H1 (cell line): ENCODE data around the gene FAF2. TPM values are rescaled to one million over a fixed set of nuclear protein-coding genes. Genes with fewer than 3 reads are reported as not detected.
A peak's percentile ranks its signal among the peaks of the same experiment; 100 is the strongest.

ENCODE experiments used
- CTCF ChIA-PET: fragments of 300-600 bp; sonication (Branson Sonifier 250); formaldehyde crosslinking; loops from one replicate; lab custom pipeline; 2021; ENCODE audit not compliant: partially characterized antibody; lab: Charles Lee
- POLR2A ChIA-PET: fragments of 300-600 bp; sonication (Branson Sonifier 250); formaldehyde crosslinking; loops from one replicate; lab custom pipeline; 2021; ENCODE audit warnings: inconsistent platforms; ENCODE audit not compliant: partially characterized antibody; lab: Charles Lee
- DNase-seq, 2 experiments: peaks; one replicate each; pipeline versions ENCODE4 v3.0.0 to v3.0.0-alpha.2; 2010 to 2022; ENCODE audit warnings: low spot score in 2 of 2, low read depth in 1 of 2, mixed read lengths in 1 of 2
- FAIRE-seq: peaks from 2 replicates; lab custom pipeline; 2011; peaks lifted over from hg19 to GRCh38; lab: Jason Lieb, UNC
- H2AFZ ChIP-seq: 2 replicates; pipeline ENCODE4 v1.8.1; 2012; ENCODE audit warnings: low read length, inconsistent platforms
- H2AK5ac ChIP-seq: 2 replicates; pipeline ENCODE4 v1.6.1; 2013; ENCODE audit warnings: low read depth, low read length
- H2BK120ac ChIP-seq: replicated peaks from 2 replicates; pipeline ENCODE3; 2013; ENCODE audit warnings: low read depth, low read length, inconsistent platforms
- H2BK12ac ChIP-seq: 2 replicates; pipeline ENCODE4 v1.6.1; 2013; ENCODE audit warnings: low read depth, low read length
- H2BK15ac ChIP-seq: 2 replicates; pipeline ENCODE4 v1.6.1; 2013; ENCODE audit warnings: low read length
- H2BK20ac ChIP-seq: 2 replicates; pipeline ENCODE4 v1.6.1; 2013; ENCODE audit warnings: low read length
- H2BK5ac ChIP-seq: 2 replicates; pipeline ENCODE4 v1.6.1; 2013; ENCODE audit warnings: low read depth, low read length
- H3K14ac ChIP-seq: 2 replicates; pipeline ENCODE4 v1.6.1; 2013; ENCODE audit warnings: inconsistent platforms; ENCODE audit not compliant: insufficient read length
- H3K18ac ChIP-seq: 2 replicates; pipeline ENCODE4 v1.6.1; 2013; ENCODE audit warnings: low read length; ENCODE audit errors: extremely low read depth
- H3K23ac ChIP-seq: 2 replicates; pipeline ENCODE4 v1.6.1; 2013; ENCODE audit warnings: inconsistent platforms; ENCODE audit not compliant: insufficient read length
- H3K23me2 ChIP-seq: 2 replicates; pipeline ENCODE4 v1.6.1; 2013; ENCODE audit warnings: low read depth, low read length
- H3K27ac ChIP-seq: 2 replicates; pipeline ENCODE4 v1.6.1; 2011; ENCODE audit warnings: low read depth, low read length, inconsistent platforms
- H3K27me3 ChIP-seq, 4 experiments: replicated peaks in 1 of 4; 1 replicate in 1 of 4; 2 replicates in 3 of 4; pipeline versions ENCODE4 v1.6.1 to v1.8.1; 2011 to 2013; ENCODE audit warnings: low read length in 3 of 4, mild to moderate bottlenecking in 3 of 4, inconsistent platforms in 2 of 4, mixed read lengths in 2 of 4, moderate library complexity in 1 of 4; ENCODE audit not compliant: control insufficient read depth in 3 of 4, insufficient read depth in 3 of 4; ENCODE audit errors: extremely low read depth in 1 of 4
- H3K36me3 ChIP-seq, 4 experiments: 2 replicates each; pipeline versions ENCODE4 v1.6.1 to v1.8.1; 2011 to 2013; ENCODE audit warnings: mild to moderate bottlenecking in 4 of 4, low read length in 3 of 4, moderate library complexity in 2 of 4, control low read depth in 1 of 4, inconsistent platforms in 1 of 4; ENCODE audit not compliant: insufficient read depth in 4 of 4, control insufficient read depth in 2 of 4
- H3K4ac ChIP-seq: replicated peaks from 2 replicates; pipeline ENCODE3; 2013; ENCODE audit warnings: low read length, low read depth, mixed read lengths, inconsistent platforms; ENCODE audit not compliant: insufficient read length
- H3K4me1 ChIP-seq, 4 experiments: replicated peaks in 1 of 4; 1 replicate in 1 of 4; 2 replicates in 3 of 4; pipeline versions ENCODE4 v1.6.1 to v1.8.1; 2011 to 2013; ENCODE audit warnings: low read length in 3 of 4, inconsistent platforms in 2 of 4, mixed read lengths in 1 of 4; ENCODE audit not compliant: insufficient read depth in 4 of 4, control insufficient read depth in 3 of 4
- H3K4me2 ChIP-seq, 2 experiments: 2 replicates each; pipeline versions ENCODE4 v1.6.1 to v1.8.1; 2011 to 2013; ENCODE audit warnings: low read depth in 2 of 2, low read length in 2 of 2, control low read depth in 1 of 2, inconsistent platforms in 1 of 2, mild to moderate bottlenecking in 1 of 2; ENCODE audit not compliant: insufficient read depth in 1 of 2
- H3K4me3 ChIP-seq, 4 experiments: fragments of 200-600, 300-600 bp in 1 of 4; sonication (generic), shearing (Covaris generic), sonication (Bioruptor Twin) in 1 of 4; 2 replicates each; pipeline versions ENCODE4 v1.5.1 to v1.8.1; 2011 to 2016; ENCODE audit warnings: low read length in 4 of 4, low read depth in 3 of 4, control low read depth in 2 of 4, inconsistent platforms in 2 of 4, mild to moderate bottlenecking in 2 of 4, mixed read lengths in 1 of 4, moderate library complexity in 1 of 4; ENCODE audit not compliant: insufficient read depth in 2 of 4; ENCODE audit errors: extremely low read depth in 1 of 4
- H3K56ac ChIP-seq: replicated peaks from 2 replicates; pipeline ENCODE3; 2013; ENCODE audit warnings: low read depth, mild to moderate bottlenecking, mixed read lengths, low read length, inconsistent platforms; ENCODE audit not compliant: insufficient read length
- H3K79me1 ChIP-seq: 2 replicates; pipeline ENCODE4 v1.6.1; 2013; ENCODE audit warnings: low read depth, low read length, control low read depth
- H3K79me2 ChIP-seq, 2 experiments: 2 replicates each; pipeline versions ENCODE4 v1.6.1 to v1.8.1; 2012 to 2013; ENCODE audit warnings: low read length in 2 of 2, mild to moderate bottlenecking in 2 of 2, inconsistent platforms in 1 of 2; ENCODE audit not compliant: insufficient read depth in 2 of 2, control insufficient read depth in 1 of 2
- H3K9ac ChIP-seq, 4 experiments: replicated peaks in 1 of 4; 1 replicate in 1 of 4; 2 replicates in 3 of 4; pipeline versions ENCODE4 v1.6.1 to v1.8.1; 2011 to 2013; ENCODE audit warnings: low read depth in 3 of 4, low read length in 3 of 4, control low read depth in 2 of 4, mild to moderate bottlenecking in 2 of 4, moderate library complexity in 2 of 4, inconsistent platforms in 1 of 4; ENCODE audit errors: extremely low read depth in 1 of 4
- H3K9me3 ChIP-seq, 2 experiments: 2 replicates each; pipeline versions ENCODE4 v1.6.1 to v1.8.1; 2012 to 2013; ENCODE audit warnings: mild to moderate bottlenecking in 2 of 2, moderate library complexity in 2 of 2, control low read depth in 1 of 2, inconsistent platforms in 1 of 2, low read depth in 1 of 2, low read length in 1 of 2, mixed read lengths in 1 of 2; ENCODE audit not compliant: insufficient read depth in 2 of 2
- H4K20me1 ChIP-seq, 2 experiments: replicated peaks in 1 of 2; 2 replicates each; pipeline versions ENCODE3 to v1.8.1; 2011 to 2013; ENCODE audit warnings: inconsistent platforms in 2 of 2, low read length in 2 of 2, mild to moderate bottlenecking in 1 of 2; ENCODE audit not compliant: insufficient read depth in 2 of 2, control insufficient read depth in 1 of 2
- H4K5ac ChIP-seq: 2 replicates; pipeline ENCODE4 v1.6.1; 2013; ENCODE audit warnings: low read length, low read depth, mixed read lengths, inconsistent platforms; ENCODE audit not compliant: insufficient read length
- H4K8ac ChIP-seq: 2 replicates; pipeline ENCODE4 v1.8.0; 2013; ENCODE audit warnings: mild to moderate bottlenecking, moderate library complexity, low read length, inconsistent platforms; ENCODE audit not compliant: insufficient read depth; ENCODE audit errors: extremely low read depth
- H4K91ac ChIP-seq: replicated peaks from 2 replicates; pipeline ENCODE3; 2013; ENCODE audit warnings: low read length, mixed read lengths, inconsistent platforms; ENCODE audit not compliant: insufficient read length
- ASH2L ChIP-seq: fragments of 200-600, 300-600 bp; sonication (generic); IDR thresholded peaks from one replicate; pipeline ENCODE4 v1.7.1; 2017; ENCODE audit warnings: low read length
- CBX5 ChIP-seq: fragments of 300-800, 300-1000 bp; sonication (generic); IDR thresholded peaks from 2 replicates; pipeline ENCODE4 v1.7.1; 2016; ENCODE audit warnings: antibody characterized with exemption, low read length, low read depth
- CTBP2 ChIP-seq: IDR thresholded peaks from 2 replicates; pipeline ENCODE4 v1.7.0; 2011; ENCODE audit warnings: borderline replicate concordance, mild to moderate bottlenecking, moderate library complexity, mixed read lengths, low read length; ENCODE audit not compliant: insufficient read depth, insufficient read length
- SIRT6 ChIP-seq: IDR thresholded peaks from one replicate; pipeline ENCODE4 v1.7.1; 2012; ENCODE audit warnings: low read length, inconsistent platforms
- SP2 ChIP-seq: IDR thresholded peaks from 2 replicates; pipeline ENCODE4 v1.6.1; 2012; ENCODE audit warnings: mild to moderate bottlenecking, low read length, inconsistent platforms
- SUZ12 ChIP-seq: fragments of 200-600 bp; sonication (generic); IDR thresholded peaks from 2 replicates; pipeline ENCODE4 v1.6.1; 2012; ENCODE audit warnings: mild to moderate bottlenecking, inconsistent platforms, low read length, moderate library complexity, mixed read lengths
- TBP ChIP-seq: IDR thresholded peaks from 2 replicates; pipeline ENCODE4 v1.6.1; 2011; ENCODE audit warnings: low read depth, low read length, improper control_type of control experiment
- TEAD4 ChIP-seq: IDR thresholded peaks from 2 replicates; pipeline ENCODE4 v1.6.1; 2012; ENCODE audit warnings: low read depth, low read length, inconsistent platforms, mixed read lengths
- WGBS, 2 experiments: shearing (Covaris generic) in 1 of 2; methylation state at CpG; one replicate each; pipeline versions ENCODE4 v1.1.6 to v1.1.7; 2013 to 2015; ENCODE audit warnings: low lambda C conversion rate in 2 of 2, mixed read lengths in 2 of 2, inconsistent platforms in 1 of 2, low coverage in 1 of 2, missing lambda C conversion rate in 1 of 2; ENCODE audit not compliant: insufficient replicate concordance in 2 of 2, insufficient coverage in 1 of 2, insufficient read length in 1 of 2; ENCODE audit errors: extremely low coverage in 1 of 2, missing lambda C conversion rate in 1 of 2; 5-methylcytosine and 5-hydroxymethylcytosine counted together
- polyA plus RNA-seq, 7 experiments: library from polyadenylated mRNA; depleted of rRNA in 3 of 7; stranded (reverse) in 5 of 7; unstranded in 2 of 7; fragments of >200 nt in 5 of 7; fragments of 200-250 nt in 2 of 7; gene quantifications; 1 replicate in 5 of 7; 2 replicates in 1 of 7; 4 replicates in 1 of 7; pipeline versions ENCODE4 v1.2.1 to v1.2.3, GENCODE V29; 2011 to 2013; ENCODE audit warnings: missing spikeins in 2 of 7, mixed read lengths in 2 of 7
- total RNA-seq: library from RNA; stranded (reverse); fragmentation: NEBNext Ultra II Directional; extraction: Animal tissue kit (Norgen Biotek cat#: 25700); gene quantifications from 2 replicates; pipeline ENCODE4 v1.2.1, GENCODE V29; 2021
- TF ChIP-seq, protein P1 (sequence below), 3 experiments: IDR thresholded peaks; 1 replicate in 2 of 3; 2 replicates in 1 of 3; pipeline versions ENCODE4 v1.5.1 to v1.6.1; 2011; ENCODE audit warnings: low read length in 3 of 3, mild to moderate bottlenecking in 3 of 3, inconsistent platforms in 2 of 3, low read depth in 1 of 3, moderate library complexity in 1 of 3; ENCODE audit not compliant: insufficient read depth in 1 of 3; ENCODE audit errors: control extremely low read depth in 1 of 3

FAF2 gene
- total and polyA plus RNA-seq, 2 of the 8 experiments (the other 6 are each of a cell fraction or from before 2014, with no cell fraction given): 20.8 to 35.8 TPM

DNA sequence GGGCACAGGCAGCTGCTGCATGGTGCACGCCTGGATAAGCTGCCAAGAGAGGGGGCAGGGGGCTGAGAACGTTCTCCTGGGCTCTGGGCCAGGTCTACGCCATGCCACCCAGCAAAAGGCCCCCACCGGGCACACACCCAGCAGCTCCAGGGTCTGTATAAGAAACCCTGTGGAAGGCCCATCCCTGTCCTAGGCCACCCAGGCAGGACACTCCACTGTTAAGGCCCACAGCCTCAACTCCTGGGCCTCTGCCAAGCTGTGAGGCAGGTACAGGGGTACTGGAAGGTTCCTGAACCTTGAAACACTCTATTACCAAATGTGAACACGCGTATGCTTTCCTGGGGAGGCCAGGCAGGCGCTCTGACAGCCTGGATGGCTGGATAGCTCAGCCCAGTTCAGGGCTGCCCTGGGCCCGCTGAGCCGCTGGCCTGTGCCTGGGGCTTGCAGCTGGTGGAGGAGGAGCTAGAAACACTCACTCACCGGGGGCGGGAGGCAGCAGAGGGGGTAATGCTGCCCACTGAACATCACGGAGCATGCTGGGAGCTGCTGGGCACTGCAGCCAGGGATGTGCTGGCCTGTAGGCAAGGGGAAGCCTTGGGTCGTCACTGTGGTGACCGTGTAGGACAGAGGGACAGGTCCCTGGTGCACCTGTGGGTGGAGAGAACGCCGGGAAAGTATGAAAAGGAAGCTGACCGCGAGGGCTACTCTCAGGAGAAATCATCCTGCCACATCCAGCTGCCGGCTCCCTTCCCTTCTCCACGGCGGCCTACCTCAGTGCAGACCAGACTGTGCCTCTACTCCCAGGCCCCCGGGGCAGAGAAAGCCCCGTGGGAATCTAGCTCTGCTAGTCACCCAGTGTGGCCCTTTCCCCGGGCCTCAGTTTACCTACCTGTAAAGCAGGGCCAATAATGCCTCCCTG lies 83.1 kb downstream of the FAF2 start:
- peaks cover 37 to 48% of the 10 kb centered on the region in 2 experiments for H4K20me1 ChIP-seq
- no peak overlapping the region for H3K18ac ChIP-seq
- no peak overlapping the region for H3K23ac ChIP-seq
- H2AK5ac ChIP-seq: no peak overlapping the region
- CTCF ChIA-PET: interaction anchor here (1.0 to 2.6 kb wide), 5 partner anchors 30 to 65 kb away, joined by 3 to 8 read pairs (median 3); no protein-coding TSS in a partner anchor
- WGBS, 2 experiments: 89% methylated on average over 23 of the region's 24 CpGs; no CpG with 5 or more reads in 1 of the 2 experiments
- DNase-seq (no peak), FAIRE-seq (no peak)
- H2BK120ac ChIP-seq: no peak overlapping the region
- H2BK15ac ChIP-seq: no peak overlapping the region
- H3K79me2 ChIP-seq: peaks cover 34 to 51% of the 10 kb centered on the region in 2 experiments
- no peak overlapping the region for H3K4me3 ChIP-seq
- H4K8ac ChIP-seq: peak overlapping the region; percentile 36; the same call in 1 of the 2 replicates
- H2AFZ ChIP-seq: no peak overlapping the region
- no peak overlapping the region for H3K4me2 ChIP-seq
- peaks cover 14% of the 10 kb centered on the region for H3K79me1 ChIP-seq
- no peak overlapping the region for H3K56ac ChIP-seq
- H3K4ac ChIP-seq: no peak overlapping the region
- H2BK12ac ChIP-seq: no peak overlapping the region
- H3K4me1 ChIP-seq: peaks cover 4 to 20% (median 18%) of the 10 kb centered on the region in 4 experiments
- H3K9me3 ChIP-seq: no peaks in the 10 kb centered on the region
- no peak overlapping the region for H2BK20ac ChIP-seq
- POLR2A ChIA-PET: interaction anchor here (2.1 to 26.0 kb wide), 3 partner anchors 6 to 47 kb away, joined by 6 to 458 read pairs (median 458); partner anchors contain the start of gene RNF44
- no peak overlapping the region for H3K9ac ChIP-seq
- H4K91ac ChIP-seq: no peak overlapping the region
- no peak overlapping the region for H2BK5ac ChIP-seq
- no peaks in the 10 kb centered on the region for H3K27me3 ChIP-seq
- H4K5ac ChIP-seq: no peak overlapping the region
- no peak overlapping the region for H3K14ac ChIP-seq
- peaks cover 34 to 66% (median 46%) of the 10 kb centered on the region in 4 experiments for H3K36me3 ChIP-seq
- H3K27ac ChIP-seq: peak overlapping the region; percentile 17; the same call in 1 of the 2 replicates
- H3K23me2 ChIP-seq: peaks cover 8% of the 10 kb centered on the region
- no peak for TF ChIP-seq ASH2L
- TF ChIP-seq, protein P1, sequence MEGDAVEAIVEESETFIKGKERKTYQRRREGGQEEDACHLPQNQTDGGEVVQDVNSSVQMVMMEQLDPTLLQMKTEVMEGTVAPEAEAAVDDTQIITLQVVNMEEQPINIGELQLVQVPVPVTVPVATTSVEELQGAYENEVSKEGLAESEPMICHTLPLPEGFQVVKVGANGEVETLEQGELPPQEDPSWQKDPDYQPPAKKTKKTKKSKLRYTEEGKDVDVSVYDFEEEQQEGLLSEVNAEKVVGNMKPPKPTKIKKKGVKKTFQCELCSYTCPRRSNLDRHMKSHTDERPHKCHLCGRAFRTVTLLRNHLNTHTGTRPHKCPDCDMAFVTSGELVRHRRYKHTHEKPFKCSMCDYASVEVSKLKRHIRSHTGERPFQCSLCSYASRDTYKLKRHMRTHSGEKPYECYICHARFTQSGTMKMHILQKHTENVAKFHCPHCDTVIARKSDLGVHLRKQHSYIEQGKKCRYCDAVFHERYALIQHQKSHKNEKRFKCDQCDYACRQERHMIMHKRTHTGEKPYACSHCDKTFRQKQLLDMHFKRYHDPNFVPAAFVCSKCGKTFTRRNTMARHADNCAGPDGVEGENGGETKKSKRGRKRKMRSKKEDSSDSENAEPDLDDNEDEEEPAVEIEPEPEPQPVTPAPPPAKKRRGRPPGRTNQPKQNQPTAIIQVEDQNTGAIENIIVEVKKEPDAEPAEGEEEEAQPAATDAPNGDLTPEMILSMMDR (IDR thresholded peaks at IDR 0.05; ENCODE audit: control extremely low read depth in 1 of 3, insufficient read depth in 1 of 3, low read depth in 1 of 3, low read length in 3 of 3): no peak
- no peak for TF ChIP-seq SUZ12
- TF ChIP-seq CBX5: no peak
- no peak for TF ChIP-seq TBP
- TF ChIP-seq SIRT6: no peak
- no peak for TF ChIP-seq CTBP2
- TF ChIP-seq TEAD4: no peak
- no peak for TF ChIP-seq SP2
